Activated CD4-positive, CD25-positive, alpha-beta regulatory T cell treated with anti-CD3 and anti-CD28 coated beads, Interleukin-2, amount 50 U/mL, for 16 hours (primary cell): ENCODE results near the gene DCTN2.

Experiments
- DNase-seq: peaks from one replicate; pipeline ENCODE4 v3.0.0-alpha.2; 2020; ENCODE audit warnings: low read depth, low spot score

The DCTN2 gene

DNA sequence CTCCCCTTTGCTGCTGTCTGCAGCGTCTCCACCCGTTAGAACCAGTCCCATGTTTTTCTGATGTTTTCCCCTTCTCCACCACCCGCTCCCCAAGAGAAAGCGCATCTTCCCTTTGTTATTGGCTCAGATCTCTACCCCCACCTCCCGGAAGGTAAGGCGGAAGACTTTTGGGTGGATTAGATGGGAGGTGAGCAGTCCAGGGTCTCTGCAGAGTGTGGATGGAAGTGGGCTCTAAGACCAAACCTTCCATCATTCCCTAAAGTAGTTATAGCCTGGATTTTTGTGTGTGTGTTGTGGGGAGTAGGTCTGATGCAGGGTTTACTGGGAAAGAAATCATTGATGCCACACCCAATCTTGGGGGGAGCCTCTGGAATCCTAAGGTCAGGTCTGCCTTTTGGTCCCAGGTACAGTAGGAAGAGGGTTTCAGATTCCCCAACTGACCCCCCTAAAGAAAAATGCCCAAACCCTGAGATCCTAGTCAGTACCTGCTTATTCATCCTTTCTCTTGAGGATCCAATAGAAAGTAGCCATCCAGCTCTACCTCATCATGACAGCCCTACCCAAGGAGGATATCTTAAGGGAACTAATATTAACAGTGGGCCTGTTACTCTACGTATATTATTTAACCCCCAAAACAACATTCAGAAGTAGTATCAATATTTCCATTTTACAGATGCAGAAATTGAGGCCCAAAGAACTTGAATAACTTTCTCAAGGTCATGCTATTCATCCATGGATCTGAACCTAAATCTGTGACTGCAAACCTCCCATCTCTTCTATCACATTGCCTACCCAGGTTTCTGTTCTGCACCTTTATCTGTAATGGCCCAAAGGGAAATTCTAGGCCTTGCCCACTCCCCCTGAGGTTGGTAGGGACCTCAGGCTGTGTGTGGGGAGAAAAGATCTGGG lies 3.9 kb upstream of the DCTN2 start:
- DNase-seq = no peak

DNA sequence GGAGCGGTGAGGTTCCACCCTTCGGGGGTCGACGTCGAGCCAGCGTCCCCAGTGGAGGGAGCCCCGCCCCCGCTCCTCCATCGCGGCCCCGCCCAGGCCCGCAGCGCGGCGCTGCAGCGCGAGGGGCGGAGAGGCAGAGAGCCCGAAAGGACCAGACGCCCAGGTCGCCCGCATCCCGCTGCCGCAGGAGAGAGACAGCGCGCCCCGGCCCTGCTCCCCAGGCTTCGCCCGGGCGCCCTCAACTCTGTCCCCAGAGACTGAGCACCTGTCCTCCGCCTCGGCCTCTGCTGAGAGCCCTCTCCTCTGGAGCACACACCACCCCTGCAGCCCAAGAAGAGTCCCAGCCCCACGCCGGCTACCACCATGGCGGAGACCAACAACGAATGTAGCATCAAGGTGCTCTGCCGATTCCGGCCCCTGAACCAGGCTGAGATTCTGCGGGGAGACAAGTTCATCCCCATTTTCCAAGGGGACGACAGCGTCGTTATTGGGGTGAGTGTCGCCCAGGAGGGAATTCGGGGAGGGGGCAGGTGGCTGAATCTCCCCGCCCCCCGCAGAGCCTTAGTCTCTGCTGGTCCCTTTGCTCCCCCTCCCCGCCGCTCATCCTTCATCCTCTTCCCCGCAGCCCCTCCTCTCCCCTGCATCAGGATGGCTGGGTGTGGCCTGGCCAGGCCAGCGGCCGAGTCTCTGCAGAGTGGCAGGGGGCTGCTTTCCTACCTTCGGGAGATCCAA lies 3.1 kb upstream of the DCTN2 start, which contains the start of gene KIF5A:
TSS of gene KIF5A (plus strand) at position 136 of the 732 bp plus-strand sequence. CDS start at position 364, 228 bp downstream.
- DNase-seq = peak; percentile 16

DNA sequence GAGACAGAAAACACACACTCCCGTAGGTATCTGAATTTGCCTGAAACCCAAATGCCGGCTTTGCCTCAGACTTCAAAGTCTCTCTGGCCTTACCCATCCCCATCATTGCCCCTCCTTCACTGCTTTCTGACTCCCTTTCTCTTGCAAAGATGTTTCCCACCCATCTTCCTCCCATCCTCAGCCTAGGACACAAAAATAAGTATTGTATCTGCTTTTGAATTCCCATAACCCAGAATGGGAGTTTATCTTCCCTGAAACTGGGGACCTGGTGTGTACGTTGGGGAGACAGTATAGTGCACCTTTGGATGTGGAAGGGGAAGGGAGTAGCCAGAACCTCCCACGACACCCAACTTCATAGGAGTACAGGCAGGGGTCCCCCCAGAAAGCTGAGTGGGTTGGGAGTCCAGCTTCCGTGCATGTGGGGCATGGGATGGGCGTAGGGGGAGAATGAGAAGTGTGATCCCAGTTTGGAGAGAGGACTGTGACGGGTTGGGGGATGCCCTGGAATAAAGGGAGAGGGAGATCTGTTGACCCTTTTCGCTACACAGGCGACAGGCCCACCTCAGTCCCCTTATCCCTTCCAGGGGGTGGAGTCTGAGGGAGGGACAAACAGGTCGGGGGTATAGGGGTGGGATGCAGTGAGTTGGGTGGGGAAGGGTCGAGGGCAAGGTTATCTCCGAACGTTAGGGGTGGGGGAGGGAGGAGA lies 2.4 kb upstream of the DCTN2 start:
- no peak for DNase-seq

DNA sequence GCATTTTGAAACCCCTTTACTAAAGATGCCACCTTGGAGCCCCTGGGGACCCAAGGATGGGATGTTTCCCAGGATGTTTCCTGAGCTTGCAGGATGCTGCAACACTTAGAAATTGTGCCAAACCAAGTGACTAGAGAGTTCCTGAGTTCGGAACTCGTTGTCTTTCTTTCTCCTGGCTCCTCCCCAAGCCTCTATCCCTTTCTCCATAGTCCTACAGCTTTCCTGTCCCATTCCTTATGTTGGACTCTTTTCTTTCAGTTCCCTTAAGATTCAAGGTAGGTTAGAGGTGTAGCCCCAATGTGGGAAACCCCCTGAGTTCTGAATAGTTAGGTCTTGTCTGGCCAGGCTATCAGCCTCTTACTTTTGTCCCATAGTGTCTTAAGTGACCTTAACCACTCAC lies 1.5 kb upstream of the DCTN2 start:
- no peak for DNase-seq

DNA sequence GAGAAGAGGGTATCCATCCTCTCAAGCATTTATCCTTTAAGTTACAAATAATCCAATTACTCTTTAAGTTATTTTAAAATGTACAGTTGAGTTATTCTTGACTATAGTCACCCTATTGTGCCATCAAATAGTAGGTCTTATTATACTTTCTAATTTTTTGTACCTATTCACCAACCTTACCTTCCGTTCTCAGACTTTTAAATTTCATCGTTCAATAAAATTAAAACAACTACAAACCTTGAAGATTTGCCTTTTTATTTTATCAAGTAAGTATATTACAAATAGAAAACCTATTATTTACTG lies 972 bp upstream of the DCTN2 start:
- no peak for DNase-seq

DNA sequence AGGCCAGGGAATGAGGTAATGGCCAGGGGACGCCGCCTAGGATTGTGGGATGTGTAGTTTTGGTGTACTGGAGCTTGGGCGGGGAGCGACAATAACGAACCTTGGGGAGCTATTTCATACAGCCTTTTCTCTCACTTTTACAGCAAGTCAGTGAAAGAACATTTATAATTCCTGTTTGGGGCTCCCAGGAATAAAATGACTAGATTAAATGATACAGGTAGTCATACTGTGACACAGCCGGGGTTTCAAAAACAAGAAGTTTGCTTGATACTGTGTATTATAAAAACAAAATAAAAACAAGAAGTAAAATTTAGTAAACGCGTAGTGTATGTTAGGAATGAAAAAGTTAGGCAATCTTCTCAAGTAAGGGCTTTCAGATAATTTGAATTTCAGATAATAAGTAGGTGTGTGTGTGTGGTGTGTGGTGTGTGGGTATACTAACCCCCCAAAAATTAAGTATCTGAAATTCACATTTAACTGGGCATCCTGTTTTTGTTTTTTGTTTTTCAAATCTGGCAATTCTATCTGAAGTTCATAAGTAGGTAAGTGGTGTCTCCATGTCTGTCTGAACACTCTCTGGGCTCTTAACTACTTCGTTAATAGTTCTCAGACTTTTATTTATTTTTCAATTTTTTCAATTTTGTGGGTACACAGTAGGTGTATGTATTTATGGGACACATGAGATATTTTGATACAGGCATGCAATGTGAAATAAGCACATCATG lies 458 bp upstream of the DCTN2 start:
- DNase-seq = no peak

DNA sequence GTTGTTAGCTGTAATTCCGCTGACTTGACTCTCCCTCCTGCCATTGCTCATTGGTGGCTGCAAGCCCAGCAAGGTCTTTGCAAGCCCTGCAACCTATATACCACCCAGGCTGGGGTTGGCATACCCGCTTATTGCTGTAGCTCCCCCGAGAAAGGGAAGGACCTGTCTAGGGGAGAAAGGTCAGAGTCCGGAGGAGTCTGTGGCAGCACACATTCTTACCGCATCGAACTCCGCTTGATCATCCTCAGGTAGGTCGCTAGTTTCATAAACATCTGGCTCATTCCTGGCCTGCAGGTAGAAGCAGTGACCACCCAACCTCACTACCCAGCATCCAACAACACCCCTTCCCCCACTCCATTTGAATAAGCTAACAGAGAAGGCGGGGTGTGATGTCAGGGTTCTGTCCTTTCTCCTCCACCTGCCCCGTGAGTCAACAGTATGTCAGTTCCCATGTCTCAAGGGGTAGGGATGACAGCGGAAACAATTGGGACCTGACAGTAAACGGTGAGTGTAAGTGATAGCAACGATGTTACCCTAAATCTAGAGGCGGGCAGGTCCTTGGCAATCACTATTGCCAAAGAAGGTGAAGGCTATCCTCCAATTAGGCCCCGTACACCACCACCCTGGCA lies 1.1 kb downstream of the DCTN2 start:
- DNase-seq = no peak

DNA sequence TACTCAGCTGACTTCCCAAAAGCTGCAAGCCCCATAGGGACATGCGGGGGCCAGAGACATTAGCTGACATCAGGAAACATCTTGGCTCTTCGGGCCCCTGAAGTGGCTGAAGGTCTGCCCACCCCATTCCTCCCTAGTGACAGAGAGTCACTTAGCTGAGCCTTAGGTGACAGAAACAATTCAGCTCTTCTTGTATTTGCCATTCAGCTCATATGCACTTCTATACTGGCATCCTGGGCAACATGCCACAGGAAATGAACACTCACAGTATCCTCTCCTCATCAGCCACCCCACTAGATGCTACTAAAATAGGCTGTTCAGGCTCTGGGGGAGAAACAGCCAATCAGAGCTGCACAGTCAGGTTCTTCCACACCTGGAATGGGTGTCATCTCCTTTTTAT lies 3.4 kb downstream of the DCTN2 start:
- no peak for DNase-seq

DNA sequence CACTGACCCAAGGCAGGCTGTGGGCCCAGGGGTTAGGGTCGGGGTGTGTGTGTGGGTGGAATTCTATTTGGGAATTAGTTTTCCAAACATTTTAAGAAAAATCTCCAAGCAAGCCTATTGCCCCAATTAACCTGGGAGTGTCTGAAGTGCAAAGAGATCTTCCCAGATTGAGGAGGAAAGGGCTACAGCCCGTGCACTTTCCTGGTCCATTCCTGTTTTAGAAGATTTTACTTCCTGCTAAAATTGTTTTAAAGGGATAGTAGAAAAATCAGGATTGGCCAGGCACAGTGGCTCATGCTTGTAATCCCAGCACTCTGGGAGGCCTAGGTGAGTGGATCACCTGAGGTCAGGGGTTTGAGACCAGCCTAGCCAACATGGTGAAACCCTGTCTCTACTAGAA lies 5.3 kb downstream of the DCTN2 start:
- DNase-seq = no peak

DNA sequence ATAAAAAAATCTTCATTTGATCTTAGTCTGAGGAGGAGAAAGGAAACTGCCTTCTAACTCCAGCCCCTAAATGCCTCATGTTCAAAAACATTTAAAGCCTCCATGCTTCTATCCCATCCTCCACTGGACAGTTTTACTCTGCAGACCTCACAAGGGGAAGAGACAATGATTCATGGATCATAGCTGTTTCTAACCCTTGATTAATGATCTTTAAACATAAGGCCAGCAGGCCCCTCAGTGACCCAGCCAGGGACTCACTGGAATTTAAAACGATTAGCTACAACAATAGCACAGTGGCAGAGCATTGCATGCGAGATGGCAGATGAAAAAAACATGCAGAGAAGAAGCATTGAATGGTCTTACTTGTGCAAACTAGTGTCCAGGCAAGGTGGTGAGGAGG lies 6.0 kb downstream of the DCTN2 start:
- DNase-seq = no peak

DNA sequence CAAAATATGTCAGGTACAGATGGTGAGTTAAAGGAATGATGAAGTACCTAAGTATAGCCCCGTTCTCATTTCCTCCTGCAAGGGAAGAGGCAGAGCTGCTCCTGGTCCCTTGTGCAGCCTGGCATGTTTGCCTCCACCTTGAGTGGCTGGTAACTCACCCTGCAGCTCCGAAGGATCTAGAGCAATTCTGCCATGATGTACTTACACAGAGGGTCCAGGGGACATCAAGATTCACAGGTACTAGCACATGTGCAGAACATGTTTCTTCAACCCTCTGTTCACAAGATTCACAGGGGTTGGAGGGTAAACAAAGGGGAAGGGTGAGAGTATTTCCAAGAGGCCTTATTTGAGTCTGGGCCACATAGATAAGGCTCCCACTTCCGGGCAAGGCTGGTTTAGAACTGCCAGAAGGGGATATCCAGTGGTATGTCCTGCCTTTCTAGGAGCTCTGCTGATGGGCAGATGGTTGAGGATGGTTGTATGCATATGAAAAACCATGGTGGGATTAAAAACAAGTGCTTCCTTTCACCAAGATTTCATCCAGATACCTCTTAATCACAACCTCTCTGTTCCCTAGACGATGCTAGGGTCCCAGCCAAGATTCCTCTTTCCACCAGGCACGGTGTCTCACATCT lies 7.7 kb downstream of the DCTN2 start:
- DNase-seq = no peak

DNA sequence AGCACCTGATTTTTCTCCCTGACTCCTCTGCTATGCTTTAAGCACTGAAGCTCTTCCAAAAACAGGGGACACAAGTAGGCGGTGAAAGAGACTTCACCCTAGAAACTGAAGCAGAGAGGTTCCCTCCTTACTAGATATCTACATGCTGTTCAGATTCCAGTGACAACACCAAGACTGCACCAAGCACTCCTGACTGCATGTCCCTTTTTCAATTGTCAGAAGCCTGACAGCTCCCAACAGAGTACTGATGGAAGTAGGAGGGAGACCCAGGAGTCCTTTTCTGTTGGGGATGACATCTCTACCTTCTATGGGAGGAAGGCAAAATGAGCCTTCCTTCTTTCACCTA lies 10.4 kb downstream of the DCTN2 start:
- DNase-seq = no peak

DNA sequence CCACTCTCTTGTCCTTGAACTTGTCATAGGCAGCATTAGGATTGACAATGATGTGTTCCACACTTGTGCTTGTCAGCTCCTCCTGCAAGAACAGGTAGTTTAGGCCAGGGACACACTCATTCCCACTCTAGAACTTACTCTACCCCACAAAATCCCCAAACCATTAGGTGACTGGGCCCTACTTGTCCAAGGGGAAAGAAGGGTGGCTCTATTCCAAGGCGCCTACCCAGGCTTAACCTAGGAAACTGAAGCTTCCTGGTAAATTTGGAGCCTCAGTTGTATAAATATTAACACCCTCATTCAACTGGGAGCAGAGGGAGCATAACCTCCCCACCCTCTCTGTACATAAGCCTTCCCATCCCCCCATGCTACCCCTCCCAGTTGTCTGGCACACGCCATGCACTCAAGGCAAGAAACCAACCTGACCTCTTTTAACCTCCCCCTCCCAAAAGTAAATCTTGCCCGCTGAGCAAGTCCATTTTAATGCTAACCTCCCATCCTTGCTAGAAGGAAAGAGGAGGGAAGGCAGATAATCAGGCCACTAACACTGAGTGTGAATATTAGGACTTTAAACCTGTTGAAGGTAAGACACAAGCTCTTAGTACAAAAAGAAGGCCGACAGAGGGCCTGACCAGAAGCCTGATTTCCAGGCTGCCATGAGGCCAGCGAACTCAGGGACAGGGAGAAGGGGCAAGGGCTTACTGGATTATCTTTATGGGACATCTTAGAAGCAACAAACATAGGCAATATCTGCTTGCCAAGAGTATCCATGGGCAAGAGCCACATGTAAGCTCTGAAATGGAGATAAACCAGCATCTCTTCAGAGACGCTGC lies 11.0 kb downstream of the DCTN2 start:
- no peak for DNase-seq

DNA sequence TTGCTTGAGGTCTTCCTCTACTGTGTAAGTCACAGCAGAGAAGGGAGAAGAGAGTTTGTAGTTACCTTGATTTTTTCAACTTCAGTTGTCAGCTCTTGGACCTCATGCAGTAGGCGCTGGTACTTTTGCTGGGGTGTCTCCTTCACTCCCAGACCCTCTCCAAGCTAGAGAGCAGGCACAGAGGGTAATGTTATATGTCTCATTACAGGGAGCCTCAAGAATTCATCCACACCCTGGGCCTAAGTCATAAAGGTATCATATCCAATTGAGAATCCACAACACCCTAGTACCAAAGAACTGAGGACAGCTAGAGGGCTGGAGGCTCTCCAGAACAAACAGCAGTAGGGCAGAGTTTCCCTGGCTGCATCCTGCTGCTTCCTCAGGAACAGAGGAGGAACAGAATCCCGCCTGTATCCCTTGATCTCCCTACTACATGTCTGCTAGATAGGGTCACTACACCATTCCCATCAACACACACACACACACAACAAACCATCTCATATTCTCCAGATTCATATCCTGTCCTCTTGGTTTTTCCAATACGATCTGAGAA lies 11.9 kb downstream of the DCTN2 start:
- no peak for DNase-seq

DNA sequence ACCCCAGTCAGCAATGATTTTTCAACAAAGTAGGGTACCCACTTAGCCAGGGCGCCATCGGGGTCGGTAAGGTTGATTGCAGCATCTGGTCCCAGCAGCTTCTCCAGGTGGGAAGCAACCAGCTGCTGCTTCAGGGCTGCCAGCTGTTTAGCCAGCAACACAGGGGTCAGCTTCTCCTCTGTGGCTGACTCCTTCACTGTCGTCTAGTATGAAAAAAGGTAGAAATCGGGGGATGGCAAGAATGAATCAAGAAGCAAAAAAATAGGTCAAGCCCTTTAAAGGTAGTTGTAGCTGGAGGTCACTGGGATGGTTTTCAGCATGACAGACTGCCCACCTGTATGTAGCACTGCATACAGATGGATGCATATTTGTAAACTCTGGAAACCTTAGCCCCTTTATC lies 12.7 kb downstream of the DCTN2 start:
- no peak for DNase-seq

DNA sequence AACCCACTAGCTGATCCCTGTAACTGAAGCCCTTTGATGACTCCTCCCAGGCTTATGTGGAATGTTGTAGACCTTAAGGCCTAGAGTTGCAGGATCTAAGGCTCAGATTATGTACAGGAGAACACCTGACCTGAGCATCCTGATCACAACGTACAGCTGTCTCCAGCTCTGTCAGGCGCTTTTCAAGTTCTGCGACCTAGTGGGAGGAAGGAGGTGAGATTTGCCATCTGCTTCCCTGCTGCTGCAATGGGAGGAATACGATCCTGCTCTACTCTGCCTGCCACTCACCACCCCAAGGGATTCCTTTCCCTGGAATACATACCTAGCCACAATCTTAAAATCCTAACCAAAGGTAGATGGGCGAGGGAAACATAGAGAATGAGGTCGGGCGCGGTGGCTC lies 13.9 kb downstream of the DCTN2 start:
- no peak for DNase-seq

DNA sequence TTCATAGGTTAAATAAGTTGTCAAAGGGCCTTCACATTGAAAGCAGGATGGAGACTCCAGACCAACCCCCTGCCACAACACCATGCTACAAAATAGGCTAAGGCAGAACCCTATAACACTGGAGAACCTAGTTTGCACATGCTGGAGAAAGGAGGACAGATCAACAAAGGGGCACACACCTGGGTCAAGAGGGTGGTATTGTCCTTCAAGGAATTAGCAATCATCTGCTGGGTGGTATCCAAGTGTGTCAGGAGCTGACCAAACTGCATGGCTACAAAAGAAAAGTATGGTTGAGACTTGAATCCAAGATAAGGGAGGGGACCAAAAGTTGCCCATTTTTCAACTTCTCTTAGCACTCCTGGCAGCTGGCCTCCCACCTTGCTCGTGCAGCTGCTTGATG lies 15.2 kb downstream of the DCTN2 start:
- no peak for DNase-seq

DNA sequence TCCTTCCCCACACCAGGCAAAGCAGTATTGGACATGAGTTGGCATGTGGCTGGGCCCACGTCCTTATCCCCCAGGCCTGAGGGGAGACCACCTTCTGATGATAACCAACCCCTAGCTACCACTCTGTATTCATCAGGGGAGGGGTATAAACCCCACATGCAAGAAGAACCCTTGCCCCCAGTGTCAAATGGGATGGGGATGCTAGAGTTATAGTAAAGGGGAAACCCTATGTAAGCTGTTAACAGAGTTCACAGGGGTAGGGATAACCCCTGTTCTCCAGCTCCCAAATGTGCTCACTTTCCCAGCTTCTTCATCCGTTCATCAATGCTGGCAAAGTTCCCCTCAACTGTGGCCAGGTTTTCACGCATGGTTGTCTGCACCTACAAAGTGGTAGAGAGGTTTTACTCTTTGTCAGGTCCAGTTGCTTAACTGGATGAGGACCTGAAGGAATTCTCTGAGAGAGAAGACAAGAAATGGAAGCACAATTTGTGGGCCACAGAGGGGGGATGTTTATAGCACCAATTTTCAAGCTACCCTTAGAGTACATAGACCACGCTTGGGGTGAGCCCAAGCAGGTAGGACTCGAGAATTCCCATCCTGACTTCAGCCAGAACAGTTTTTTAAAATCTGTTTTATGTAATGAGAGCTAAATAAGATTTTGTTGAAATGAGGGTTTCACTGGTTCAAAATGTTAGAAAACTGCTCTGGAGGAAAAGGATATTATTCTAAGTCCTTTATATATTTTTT lies 16.4 kb downstream of the DCTN2 start:
- DNase-seq = no peak

DNA sequence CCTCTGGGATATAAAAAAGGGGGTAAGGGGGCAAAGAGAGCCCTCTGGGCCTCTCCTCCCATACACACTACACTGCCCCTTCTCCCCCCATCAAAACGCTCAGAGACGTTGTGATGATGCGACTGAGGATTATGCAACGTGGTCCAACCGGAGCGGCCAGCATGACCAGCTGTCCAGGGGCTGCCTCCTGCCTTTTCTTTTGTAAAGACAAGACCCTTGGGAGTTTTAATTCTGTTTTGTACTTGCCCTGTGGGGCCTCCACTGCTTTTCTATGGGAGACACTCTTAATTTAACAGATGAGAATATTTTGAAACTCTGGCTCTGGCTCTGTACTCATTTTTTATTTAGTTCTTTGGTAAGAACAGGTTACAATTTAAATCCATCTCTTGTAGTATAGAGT lies 17.2 kb downstream of the DCTN2 start:
- no peak for DNase-seq
